GM10847 (cell line): Measurements from ENCODE around the gene TSPAN11.

ENCODE experiments used
- POLR2A ChIP-seq: IDR thresholded peaks from 2 replicates; pipeline ENCODE4 v1.6.1; 2011; ENCODE audit not compliant: insufficient read length; ENCODE audit errors: extremely low read depth

The TSPAN11 gene

DNA sequence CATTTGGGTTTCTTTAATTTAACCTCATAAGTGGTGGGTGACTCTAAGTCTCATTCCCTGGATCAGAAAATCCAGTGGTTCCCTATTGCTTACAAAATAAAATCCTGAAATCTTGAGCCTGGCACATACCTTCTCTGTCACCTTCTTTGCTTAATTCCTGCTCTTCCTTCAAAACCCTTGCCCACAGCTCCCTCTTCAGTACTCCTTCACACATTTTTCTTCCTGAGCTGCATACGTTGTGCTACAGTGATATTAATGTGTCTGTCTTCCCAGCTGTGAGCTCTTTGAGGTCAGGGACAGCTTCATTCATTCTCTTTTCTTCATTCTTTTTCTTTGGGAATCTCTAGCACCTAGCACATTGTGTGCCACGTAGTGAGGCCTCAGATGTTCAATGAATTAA is 9.5 kb downstream of the TSPAN11 start:
- no peak for TF ChIP-seq POLR2A

DNA sequence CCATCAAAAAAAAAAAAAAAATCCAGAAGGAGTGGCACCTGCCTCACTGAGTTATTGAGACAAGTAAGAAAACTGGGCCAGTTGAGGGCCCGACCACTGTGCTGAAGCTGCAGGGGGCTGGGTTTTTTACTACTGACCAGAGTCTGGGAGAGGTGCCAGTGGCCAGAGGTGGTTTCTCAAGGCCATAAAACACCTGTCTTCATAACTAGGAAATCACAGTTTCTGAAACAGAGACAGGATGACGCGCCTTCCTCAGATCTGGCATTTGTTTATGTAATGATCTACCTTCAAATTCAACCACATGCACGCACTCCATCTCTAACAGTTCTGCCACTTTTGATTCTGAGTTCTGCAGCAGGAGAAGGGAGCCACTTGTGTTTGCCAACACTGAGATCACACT is 12.7 kb downstream of the TSPAN11 start:
- TF ChIP-seq POLR2A: no peak

DNA sequence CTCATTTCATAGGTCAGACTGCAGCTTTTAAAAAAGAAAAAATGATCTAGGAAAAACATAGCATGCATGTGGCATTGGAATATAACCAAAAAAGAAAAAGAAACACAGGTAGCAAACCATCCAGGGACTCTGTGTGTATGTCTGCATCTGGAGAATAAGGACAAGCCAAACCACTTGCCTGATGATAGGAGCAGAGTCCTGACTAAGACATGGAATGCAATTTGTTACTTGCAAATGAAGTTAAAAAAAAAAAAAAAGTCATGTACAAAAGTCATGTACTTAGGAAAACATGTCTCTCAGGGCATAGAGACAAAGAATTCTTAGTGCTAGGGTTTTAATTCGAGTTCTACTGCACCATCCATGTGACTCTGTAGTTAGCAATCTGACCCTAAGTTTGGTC is 15.9 kb downstream of the TSPAN11 start:
- TF ChIP-seq POLR2A: no peak

DNA sequence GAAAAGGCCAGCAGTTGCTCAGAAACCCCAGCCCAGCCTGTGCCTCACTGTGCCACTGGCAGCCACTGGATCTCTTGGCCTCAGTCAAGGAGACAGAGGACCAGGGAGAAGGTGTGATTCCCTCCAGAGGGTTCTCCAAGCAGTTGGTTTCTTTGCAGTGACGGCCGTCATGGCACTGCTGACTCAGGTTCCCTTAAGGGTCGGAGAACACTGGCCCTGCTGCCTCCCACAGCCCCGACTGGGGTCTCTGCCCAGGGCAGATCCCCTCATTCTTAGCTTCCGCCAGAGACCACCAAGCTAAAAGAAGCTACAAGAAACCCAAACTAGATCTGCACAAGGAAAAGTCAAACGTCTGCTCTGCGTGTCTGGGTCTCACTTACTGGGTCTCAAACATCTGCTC is 16.4 kb downstream of the TSPAN11 start:
- no peak for TF ChIP-seq POLR2A

DNA sequence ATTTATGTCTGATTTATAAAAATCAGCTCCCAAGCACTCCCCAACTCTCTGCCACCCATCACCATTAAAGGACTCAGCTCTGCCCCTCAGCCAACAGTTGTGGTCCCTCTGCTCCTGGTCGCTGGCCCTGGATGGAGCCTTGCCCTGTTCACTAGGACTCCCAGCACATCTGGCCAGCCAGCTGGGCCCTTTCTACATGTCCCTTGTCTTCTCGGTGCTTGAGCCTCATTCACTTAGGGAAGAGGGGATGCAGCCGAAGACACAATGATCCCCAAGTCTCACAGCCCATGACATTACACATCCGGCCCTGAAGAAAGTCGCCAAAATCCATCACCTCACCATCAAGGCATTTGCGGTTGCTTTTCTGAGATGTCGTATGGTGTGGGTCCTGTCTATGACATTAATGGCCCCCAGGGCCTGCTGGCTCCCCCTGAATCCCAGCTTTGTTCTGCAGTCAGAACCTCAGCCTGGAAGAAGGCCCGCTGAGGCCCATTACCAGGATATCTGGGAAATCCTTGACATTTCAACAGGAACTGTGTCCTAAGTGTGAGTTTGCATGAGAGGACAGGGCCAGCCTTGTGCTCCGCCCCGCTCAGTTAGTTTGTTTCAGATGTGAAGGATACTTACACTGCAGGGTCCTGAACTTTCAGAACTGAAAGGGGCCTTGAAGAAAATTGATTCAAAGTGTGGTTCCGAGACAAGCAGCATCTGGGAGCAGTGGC is 19.1 kb downstream of the TSPAN11 start:
- TF ChIP-seq POLR2A: no peak

DNA sequence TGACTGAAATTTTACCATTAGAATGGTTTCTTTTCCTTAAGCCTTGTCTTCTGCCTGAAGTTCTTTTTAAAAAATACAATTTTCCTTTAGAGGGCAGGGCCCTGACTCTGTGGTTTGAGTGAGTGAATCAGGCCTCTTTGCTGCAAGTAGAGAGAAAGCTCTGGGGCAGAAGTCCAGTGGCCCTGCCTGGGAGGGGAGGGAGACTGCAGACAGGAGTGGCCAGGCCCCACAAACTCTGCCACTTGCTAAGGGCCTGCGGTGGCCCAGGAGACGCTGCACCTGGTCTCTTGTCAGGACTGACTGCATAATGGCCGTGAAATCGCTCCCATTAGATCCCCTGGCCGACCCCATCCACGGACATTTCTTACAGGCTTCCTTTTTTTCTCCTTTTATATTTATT is 25.5 kb downstream of the TSPAN11 start:
- TF ChIP-seq POLR2A: no peak

DNA sequence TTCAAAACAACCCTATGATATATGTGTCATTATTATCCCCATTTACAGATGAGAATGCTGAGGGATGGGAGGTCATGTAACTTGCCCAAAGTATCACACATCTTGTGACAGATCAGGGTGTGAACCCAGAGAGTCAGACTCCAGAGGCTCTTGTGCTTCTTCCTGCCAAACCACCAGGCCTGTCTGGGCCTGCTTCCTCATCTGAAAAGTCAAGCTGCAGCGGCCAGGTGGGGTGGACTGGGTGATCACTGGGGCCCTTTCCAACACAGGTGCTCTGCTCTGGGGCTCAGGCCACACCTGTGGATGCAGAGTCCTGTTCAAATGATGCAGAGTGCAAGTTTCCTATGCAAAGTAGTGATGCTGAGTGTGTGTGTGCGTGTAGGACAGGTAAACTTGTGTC is 26.7 kb downstream of the TSPAN11 start:
- TF ChIP-seq POLR2A: no peak

DNA sequence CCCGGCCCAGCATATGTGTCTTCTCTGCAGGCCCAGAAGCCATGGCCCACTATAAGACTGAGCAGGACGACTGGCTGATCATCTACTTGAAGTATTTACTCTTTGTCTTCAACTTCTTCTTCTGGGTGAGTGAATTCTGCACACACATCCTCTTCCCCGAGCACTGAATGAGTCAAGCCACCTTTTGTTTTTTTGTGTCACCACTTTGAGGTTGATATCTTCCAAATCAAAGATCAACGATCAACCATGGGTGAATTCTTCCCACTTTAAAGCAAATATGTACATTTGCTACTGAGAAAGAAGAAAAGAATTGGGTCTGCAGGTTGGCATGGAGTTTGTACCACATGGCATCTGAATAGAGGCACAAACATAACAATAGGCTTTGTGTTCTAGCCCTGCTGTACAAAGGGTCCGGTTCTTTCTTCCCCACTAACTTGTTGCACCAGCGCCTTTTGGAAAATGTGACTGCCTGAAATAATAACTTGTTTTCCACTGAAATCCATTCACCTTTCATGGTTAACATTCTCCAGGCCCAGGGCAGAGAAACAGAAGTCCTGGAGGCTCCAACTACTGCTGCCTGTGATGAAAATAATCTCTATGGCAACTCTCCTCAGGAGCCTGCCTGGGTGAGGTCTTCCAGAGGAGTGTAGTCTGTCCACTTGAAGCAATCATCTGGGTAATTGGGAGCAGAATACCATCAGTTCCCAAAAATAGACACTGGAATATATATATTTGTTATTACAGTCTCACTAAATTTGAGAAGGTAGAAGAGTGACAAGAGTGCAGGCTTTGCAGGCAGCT is 27.6 kb downstream of the TSPAN11 start:
- no peak for TF ChIP-seq POLR2A

DNA sequence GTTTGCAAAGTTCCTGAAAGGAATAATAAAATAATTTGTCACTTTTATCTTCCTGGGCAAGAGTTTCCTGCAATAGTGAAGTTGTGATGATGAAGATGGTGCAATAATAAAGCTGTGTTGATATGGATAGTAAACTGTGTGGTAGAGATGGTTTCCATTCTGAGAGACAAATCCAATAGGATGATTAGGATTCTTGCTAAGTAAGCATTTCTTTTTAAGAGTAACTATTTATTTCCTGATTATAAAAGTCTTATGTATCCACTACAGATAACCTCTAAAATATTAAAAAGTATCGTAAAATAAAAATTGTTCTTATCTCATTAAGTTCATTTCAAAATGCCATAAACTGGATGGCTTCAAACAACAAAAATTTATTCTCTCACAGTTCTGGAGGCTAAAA is 28.7 kb downstream of the TSPAN11 start:
- no peak for TF ChIP-seq POLR2A

DNA sequence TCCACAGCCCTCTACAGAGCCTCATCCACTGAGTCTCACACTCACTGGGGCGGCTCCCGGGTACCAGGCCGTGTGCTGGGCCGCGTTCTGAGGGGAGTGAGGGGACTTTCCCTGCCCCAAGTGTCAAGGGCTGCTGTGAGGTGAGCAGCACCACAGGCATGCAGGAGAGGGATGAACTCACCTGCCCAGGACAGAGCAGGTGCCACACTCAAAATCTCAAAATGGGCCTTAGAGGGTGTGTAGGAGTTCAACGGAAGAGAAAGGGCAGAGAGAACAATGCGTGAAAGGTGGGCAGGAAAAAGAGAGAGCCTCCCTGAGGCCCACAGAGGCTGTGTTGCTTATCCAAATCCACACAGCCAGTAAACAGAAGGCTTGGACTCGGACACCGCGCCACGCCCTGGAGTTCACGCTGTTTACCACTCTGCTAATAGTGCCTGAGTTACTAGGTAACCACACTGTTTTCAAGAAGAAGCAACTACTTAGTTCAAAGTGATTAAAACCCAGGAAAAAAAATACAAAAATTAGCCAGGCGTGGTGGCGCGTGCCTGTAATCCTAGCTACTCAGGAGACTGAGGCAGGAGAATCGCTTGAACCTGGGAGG is 32.7 kb downstream of the TSPAN11 start:
- TF ChIP-seq POLR2A: no peak

DNA sequence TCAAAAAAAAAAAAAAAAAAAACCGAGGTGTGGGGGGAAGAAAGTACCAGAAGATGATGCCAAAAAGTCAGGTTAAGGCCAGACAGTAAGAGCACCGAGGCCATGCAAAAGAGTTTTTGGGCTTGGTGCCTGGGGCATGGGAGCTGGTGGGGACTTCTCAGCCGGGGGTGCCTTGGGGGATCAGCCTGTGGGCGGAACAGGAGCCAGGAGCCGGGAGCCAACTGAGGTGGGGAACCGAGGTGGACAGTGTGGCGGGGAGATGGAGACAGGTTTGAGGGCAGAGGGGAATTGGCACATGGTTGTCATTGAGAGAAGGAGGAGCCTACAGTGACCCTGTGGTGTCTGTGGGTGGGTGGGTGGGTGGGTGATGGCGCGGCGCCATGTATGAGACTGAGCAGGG is 33.2 kb downstream of the TSPAN11 start:
- no peak for TF ChIP-seq POLR2A

DNA sequence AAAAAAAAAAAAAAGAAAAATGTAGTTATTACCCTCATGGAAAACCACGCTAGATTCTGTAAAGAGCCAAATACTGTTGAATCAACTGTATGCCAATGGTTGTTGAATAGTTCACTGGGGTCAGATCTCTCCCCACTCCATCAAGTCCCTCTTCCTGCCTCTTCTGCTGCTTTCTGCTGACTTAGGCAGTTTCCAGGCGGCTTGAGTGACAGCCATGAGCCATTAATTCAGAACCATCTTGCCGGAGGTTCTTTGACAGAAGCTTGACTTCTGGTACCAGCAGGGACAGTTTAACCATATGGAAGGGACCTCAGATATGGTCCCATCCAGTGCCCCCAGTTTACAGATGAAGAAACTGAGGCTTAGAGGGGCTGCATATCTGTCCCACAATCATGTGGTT is 34.5 kb downstream of the TSPAN11 start:
- no peak for TF ChIP-seq POLR2A

DNA sequence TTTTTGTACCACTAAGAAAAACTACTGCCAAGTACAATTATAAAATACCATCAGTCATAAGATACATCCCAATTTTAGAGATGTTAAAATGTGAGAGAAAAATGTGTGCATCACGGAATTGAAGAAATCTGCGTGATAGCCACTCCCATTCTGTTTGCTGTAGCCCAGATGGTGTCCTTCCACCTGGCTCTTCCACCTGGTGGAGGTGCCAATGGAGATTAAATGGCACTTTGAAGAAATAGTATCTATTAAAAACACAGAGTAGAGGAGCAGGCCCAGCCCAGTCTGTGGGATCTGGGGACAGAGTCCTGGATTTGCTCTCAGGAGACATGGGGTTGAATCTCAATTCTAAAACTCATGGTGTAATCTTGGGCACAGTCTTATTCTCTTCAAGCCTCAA is 35.5 kb downstream of the TSPAN11 start:
- TF ChIP-seq POLR2A: no peak

DNA sequence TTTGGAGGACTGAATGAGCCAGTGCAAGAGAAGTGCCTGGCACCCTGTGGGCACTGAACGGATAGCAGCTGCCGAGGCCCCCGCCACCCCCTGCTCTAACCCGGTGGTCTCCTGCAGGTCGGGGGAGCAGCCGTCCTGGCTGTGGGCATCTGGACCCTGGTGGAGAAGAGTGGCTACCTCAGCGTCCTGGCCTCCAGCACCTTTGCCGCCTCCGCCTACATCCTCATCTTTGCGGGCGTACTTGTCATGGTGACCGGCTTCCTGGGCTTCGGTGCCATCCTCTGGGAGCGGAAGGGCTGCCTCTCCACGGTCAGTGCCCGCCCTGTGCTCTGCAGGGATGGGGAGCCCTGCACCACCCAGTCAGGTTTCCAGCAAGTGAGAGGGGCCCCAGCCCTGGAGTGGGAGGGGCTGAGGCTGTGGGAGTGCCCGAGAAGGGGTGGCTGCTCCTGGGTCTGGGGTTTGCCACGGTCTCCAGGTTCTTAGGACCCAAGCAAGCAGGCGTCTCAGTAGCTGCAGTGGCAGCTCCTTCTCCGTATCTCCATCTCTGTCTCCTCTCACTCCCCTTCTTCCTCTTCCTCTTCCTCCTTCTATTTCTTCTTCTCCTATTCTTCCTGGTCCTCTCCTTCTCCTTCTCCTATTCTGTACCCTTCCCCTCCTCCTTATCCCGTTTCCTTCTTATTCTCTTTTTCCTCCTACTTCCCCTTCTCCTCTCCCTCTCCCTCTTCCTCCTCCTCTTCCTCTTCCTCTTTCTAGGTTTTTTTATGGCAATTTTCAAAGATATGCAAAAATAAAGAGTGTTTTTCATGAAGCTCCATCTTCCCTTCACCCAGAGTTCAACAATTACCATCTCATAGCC is 37.4 kb downstream of the TSPAN11 start:
- TF ChIP-seq POLR2A: no peak

DNA sequence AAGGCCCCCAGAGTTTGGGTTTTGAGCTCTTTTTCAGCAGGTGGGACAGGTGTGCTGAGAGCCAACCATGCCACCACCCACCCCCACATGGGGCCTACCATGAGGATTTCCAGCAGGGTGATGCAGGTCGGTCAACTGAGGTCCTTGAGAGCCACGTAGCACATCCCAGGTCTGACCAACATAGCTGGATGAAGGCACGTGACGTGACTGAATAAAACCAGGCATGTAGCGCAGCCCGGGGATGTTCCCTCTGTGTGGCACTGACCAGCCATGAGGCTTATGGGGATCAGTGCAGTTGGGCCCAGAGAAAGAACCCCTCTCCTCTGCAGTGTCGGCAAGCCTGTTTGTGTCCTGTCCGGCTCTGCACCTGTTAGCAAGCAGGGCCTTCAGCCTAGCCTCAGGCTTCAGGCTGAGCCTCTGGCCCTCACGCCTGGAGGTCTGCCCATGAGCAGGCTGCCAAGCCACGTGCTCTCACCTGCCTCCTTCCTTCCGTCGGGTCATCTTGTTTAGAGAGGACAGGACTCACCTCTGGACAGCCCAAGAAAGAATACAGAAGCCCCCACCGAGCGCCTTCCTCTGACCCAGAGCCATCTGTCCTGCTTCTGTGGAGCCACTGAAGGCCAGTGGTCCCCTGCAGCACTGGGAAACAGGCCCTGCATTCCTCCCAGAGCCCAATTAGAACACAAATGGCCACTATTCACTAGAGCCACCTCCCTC is 38.5 kb downstream of the TSPAN11 start:
- no peak for TF ChIP-seq POLR2A
